IMR-90 (cell line): ENCODE data around the gene PTPRN2.

Experiments
- CHD1 ChIP-seq: IDR thresholded peaks from 2 replicates; pipeline ENCODE4 v1.6.1; 2012; ENCODE audit warnings: low read depth, low read length, improper control_type of control experiment
- CTCF ChIP-seq: conservative IDR thresholded peaks from 2 replicates; pipeline ENCODE4 v1.5.1; 2012; ENCODE audit warnings: mild to moderate bottlenecking, low read depth, low read length, improper control_type of control experiment
- MAFK ChIP-seq: IDR thresholded peaks from 2 replicates; pipeline ENCODE4 v1.6.1; 2012; ENCODE audit warnings: low read depth, low read length, improper control_type of control experiment
- MXI1 ChIP-seq: IDR thresholded peaks from 2 replicates; pipeline ENCODE4 v1.6.1; 2012; ENCODE audit warnings: low read depth, mild to moderate bottlenecking, low read length, moderate library complexity, borderline replicate concordance
- POLR2A ChIP-seq: IDR thresholded peaks from 2 replicates; pipeline ENCODE4 v1.6.1; 2012; ENCODE audit warnings: mild to moderate bottlenecking, low read depth, low read length
- RFX5 ChIP-seq: IDR thresholded peaks from 2 replicates; pipeline ENCODE4 v1.8.0; 2012; ENCODE audit warnings: low read depth, mild to moderate bottlenecking, low read length, moderate library complexity
- SMC3 ChIP-seq: fragments of 150-350 bp; IDR thresholded peaks from 2 replicates; pipeline ENCODE4 v1.6.1; 2016; ENCODE audit warnings: low read depth, mild to moderate bottlenecking, antibody characterized with exemption, low read length, moderate library complexity
- USF2 ChIP-seq: fragments of 150-350 bp; IDR thresholded peaks from 2 replicates; pipeline ENCODE4 v1.6.1; 2017; ENCODE audit warnings: mild to moderate bottlenecking, antibody characterized with exemption, low read length, low read depth
- TF ChIP-seq, protein P1 (sequence below): fragments of 150-350 bp; IDR thresholded peaks from 2 replicates; pipeline ENCODE4 v1.6.1; 2016; ENCODE audit warnings: low read depth, mild to moderate bottlenecking, low read length, moderate library complexity, borderline replicate concordance

DNA sequence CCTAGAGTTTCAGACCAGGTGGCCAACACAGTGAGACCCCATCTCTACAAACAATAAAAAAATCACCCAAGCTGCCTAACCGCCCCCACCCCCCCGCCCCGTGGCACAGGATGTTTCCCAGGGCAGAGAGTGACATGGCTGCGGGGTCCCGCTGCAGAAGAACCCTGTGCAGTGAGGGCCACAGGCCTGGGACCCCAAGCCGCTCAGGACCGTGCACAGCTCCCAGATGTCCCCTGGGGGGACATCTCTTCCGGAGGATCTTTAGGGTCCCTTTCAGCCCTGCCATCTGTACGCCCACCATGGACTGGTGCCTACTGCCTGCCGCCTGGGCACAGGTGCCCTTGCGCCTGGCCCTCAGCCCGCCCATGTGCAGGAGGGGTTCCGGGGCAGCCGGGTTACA is 877.2 kb downstream of the PTPRN2 start:
- TF ChIP-seq MXI1 (no peak), CTCF (no peak), POLR2A (no peak), CHD1 (no peak), MAFK (no peak), RFX5 (no peak), SMC3 (no peak), USF2 (no peak)
- TF ChIP-seq, protein P1, sequence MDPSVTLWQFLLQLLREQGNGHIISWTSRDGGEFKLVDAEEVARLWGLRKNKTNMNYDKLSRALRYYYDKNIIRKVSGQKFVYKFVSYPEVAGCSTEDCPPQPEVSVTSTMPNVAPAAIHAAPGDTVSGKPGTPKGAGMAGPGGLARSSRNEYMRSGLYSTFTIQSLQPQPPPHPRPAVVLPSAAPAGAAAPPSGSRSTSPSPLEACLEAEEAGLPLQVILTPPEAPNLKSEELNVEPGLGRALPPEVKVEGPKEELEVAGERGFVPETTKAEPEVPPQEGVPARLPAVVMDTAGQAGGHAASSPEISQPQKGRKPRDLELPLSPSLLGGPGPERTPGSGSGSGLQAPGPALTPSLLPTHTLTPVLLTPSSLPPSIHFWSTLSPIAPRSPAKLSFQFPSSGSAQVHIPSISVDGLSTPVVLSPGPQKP = no peak
